Immature natural killer cell (primary cell): ENCODE data around the gene MICOS13. TPM values are rescaled to one million over a fixed set of nuclear protein-coding genes. Genes with fewer than 3 reads are reported as not detected.
"Not testable (repeated sequence)": the region's sequence is repeated elsewhere in the genome, so short reads cannot be mapped to it uniquely, and the experiment has no call there.

Source experiments
- DNase-seq, 3 donors: peaks; one replicate each; pipeline ENCODE4 v3.0.0; 2022; ENCODE audit warnings: mixed read lengths in 1 of 3
- H3K27ac Mint-ChIP-seq, 6 donors: one replicate each; pipeline ENCODE4 v1.8.0; 2020; ENCODE audit warnings: mixed read lengths in 6 of 6, mild to moderate bottlenecking in 5 of 6, inconsistent platforms in 4 of 6, moderate library complexity in 3 of 6
- H3K27me3 Mint-ChIP-seq, 3 donors: one replicate each; pipeline ENCODE4 v1.8.0; 2020 to 2021; ENCODE audit warnings: low read depth in 3 of 3, mild to moderate bottlenecking in 3 of 3, mixed read lengths in 3 of 3, moderate library complexity in 3 of 3, inconsistent platforms in 1 of 3
- H3K36me3 Mint-ChIP-seq, 3 donors: one replicate each; pipeline ENCODE4 v1.8.0; 2020; ENCODE audit warnings: mixed read lengths in 3 of 3, inconsistent platforms in 2 of 3, mild to moderate bottlenecking in 2 of 3
- H3K4me1 Mint-ChIP-seq, 2 donors: one replicate each; pipeline ENCODE4 v1.8.0; 2020; ENCODE audit warnings: inconsistent platforms in 2 of 2, mild to moderate bottlenecking in 2 of 2, mixed read lengths in 2 of 2, moderate library complexity in 1 of 2
- H3K4me3 Mint-ChIP-seq, 5 donors: one replicate each; pipeline ENCODE4 v1.8.0; 2020; ENCODE audit warnings: mild to moderate bottlenecking in 5 of 5, mixed read lengths in 5 of 5, inconsistent platforms in 3 of 5, moderate library complexity in 3 of 5
- H3K9me3 Mint-ChIP-seq, 6 donors: one replicate each; pipeline ENCODE4 v1.8.0; 2020; ENCODE audit warnings: mild to moderate bottlenecking in 6 of 6, mixed read lengths in 6 of 6, inconsistent platforms in 4 of 6, moderate library complexity in 3 of 6
- polyA plus RNA-seq, 3 donors: library from polyadenylated mRNA; unstranded; fragments of 300-500 nt; fragmentation: Illumina TruSeq; gene quantifications; one replicate each; pipeline ENCODE4 v1.2.3, GENCODE V29; 2021

The MICOS13 gene
- polyA plus RNA-seq, 3 donors from 2014 or later = 85.1 to 134 (median 98.2) TPM

- H3K36me3 Mint-ChIP-seq = peaks cover 3 to 5% (median 4%) of the 10 kb centered on the region in 3 donors
- H3K4me1 Mint-ChIP-seq = no peaks in the 10 kb centered on the region
- no peak for DNase-seq
- H3K27ac Mint-ChIP-seq = no peak overlapping the region
- H3K9me3 Mint-ChIP-seq = no peaks in the 10 kb centered on the region
- no peak overlapping the region for H3K4me3 Mint-ChIP-seq
- peaks cover 0 to 4% (median 3%) of the 10 kb centered on the region in 3 donors for H3K27me3 Mint-ChIP-seq
These were observed 27.6 kb upstream of the MICOS13 start for GRCh38 chr19:5707576-5708575.

GRCh38 chr19:5706876-5707573 is 26.7 kb upstream of the MICOS13 start:
- Mint-ChIP-seq H3K36me3 (peaks cover 3 to 5% (median 4%) of the 10 kb centered on the region in 3 donors), H3K4me1 (no peaks in the 10 kb centered on the region), H3K4me3 (no peak overlapping the region), H3K27ac (no peak overlapping the region), H3K27me3 (peaks cover 0 to 4% (median 1%) of the 10 kb centered on the region in 3 donors), H3K9me3 (no peaks in the 10 kb centered on the region)
- no peak for DNase-seq

- H3K4me3 Mint-ChIP-seq = no peak overlapping the region
- peaks cover 0 to 6% (median 3%) of the 10 kb centered on the region in 3 donors for H3K27me3 Mint-ChIP-seq
- no peak for DNase-seq
- H3K9me3 Mint-ChIP-seq = no peaks in the 10 kb centered on the region
- H3K4me1 Mint-ChIP-seq = no peaks in the 10 kb centered on the region
- H3K27ac Mint-ChIP-seq = no peak overlapping the region
- H3K36me3 Mint-ChIP-seq = peaks cover 3 to 5% (median 4%) of the 10 kb centered on the region in 3 donors
These were observed 25.2 kb upstream of the MICOS13 start for GRCh38 chr19:5705552-5705951.

- no peaks in the 10 kb centered on the region for H3K4me1 Mint-ChIP-seq
- no peak overlapping the region for H3K4me3 Mint-ChIP-seq
- H3K36me3 Mint-ChIP-seq = peaks cover 3 to 5% (median 4%) of the 10 kb centered on the region in 3 donors
- peaks cover 0 to 6% (median 3%) of the 10 kb centered on the region in 3 donors for H3K27me3 Mint-ChIP-seq
- DNase-seq = no peak
- no peak overlapping the region for H3K27ac Mint-ChIP-seq
- no peaks in the 10 kb centered on the region for H3K9me3 Mint-ChIP-seq
These were observed 23.8 kb upstream of the MICOS13 start for GRCh38 chr19:5703819-5704818.

GRCh38 chr19:5702053-5702410 is 21.7 kb upstream of the MICOS13 start:
- DNase-seq, H3K9me3 Mint-ChIP-seq, H3K27ac Mint-ChIP-seq, H3K27me3 Mint-ChIP-seq, H3K36me3 Mint-ChIP-seq, H3K4me3 Mint-ChIP-seq, H3K4me1 Mint-ChIP-seq: not testable (repeated sequence)

GRCh38 chr19:5700455-5701092 is 20.3 kb upstream of the MICOS13 start:
- Mint-ChIP-seq H3K4me1 (no peaks in the 10 kb centered on the region), H3K27me3 (peaks cover 0 to 4% (median 4%) of the 10 kb centered on the region in 3 donors), H3K27ac (no peak overlapping the region), H3K9me3 (no peaks in the 10 kb centered on the region), H3K4me3 (no peak overlapping the region), H3K36me3 (peaks cover 0 to 9% (median 0%) of the 10 kb centered on the region in 3 donors)
- DNase-seq = no peak

GRCh38 chr19:5698635-5699422 is 18.5 kb upstream of the MICOS13 start:
- Mint-ChIP-seq H3K4me3 (no peak overlapping the region), H3K36me3 (peaks cover 0 to 9% (median 0%) of the 10 kb centered on the region in 3 donors), H3K4me1 (no peaks in the 10 kb centered on the region), H3K9me3 (no peaks in the 10 kb centered on the region), H3K27me3 (peaks cover 3 to 8% (median 4%) of the 10 kb centered on the region in 3 donors), H3K27ac (no peak overlapping the region)
- no peak for DNase-seq

GRCh38 chr19:5697890-5698634 is 17.7 kb upstream of the MICOS13 start:
- Mint-ChIP-seq H3K27me3 (peaks cover 1 to 8% (median 3%) of the 10 kb centered on the region in 3 donors), H3K36me3 (peaks cover 0 to 4% (median 0%) of the 10 kb centered on the region in 3 donors), H3K4me1 (peaks cover 0 to 2% of the 10 kb centered on the region in 2 donors), H3K9me3 (no peaks in the 10 kb centered on the region), H3K4me3 (no peak overlapping the region), H3K27ac (no peak overlapping the region)
- no peak for DNase-seq

- H3K27me3 Mint-ChIP-seq = peaks cover 1 to 11% (median 3%) of the 10 kb centered on the region in 3 donors
- H3K9me3 Mint-ChIP-seq = no peaks in the 10 kb centered on the region
- no peak overlapping the region for H3K27ac Mint-ChIP-seq
- H3K4me3 Mint-ChIP-seq = no peak overlapping the region
- peaks cover 0 to 4% (median 0%) of the 10 kb centered on the region in 3 donors for H3K36me3 Mint-ChIP-seq
- H3K4me1 Mint-ChIP-seq = peaks cover 0 to 7% of the 10 kb centered on the region in 2 donors
- DNase-seq = no peak
These were observed 16.9 kb upstream of the MICOS13 start for GRCh38 chr19:5697022-5697889.

- Mint-ChIP-seq H3K27ac (no peak overlapping the region), H3K4me1 (peaks cover 0 to 9% of the 10 kb centered on the region in 2 donors), H3K36me3 (peaks cover 0 to 4% (median 0%) of the 10 kb centered on the region in 3 donors), H3K9me3 (no peaks in the 10 kb centered on the region), H3K4me3 (no peak overlapping the region), H3K27me3 (peaks cover 0 to 9% (median 6%) of the 10 kb centered on the region in 3 donors)
- DNase-seq = no peak
These were observed 16.1 kb upstream of the MICOS13 start for GRCh38 chr19:5696196-5697021.
